Measurements from ENCODE around the gene ACP6. TPM values are rescaled to one million over a fixed set of nuclear protein-coding genes. Genes with fewer than 3 reads are reported as not detected.
A peak's percentile ranks its signal among the peaks of the same experiment; 100 is the strongest.

Gene ACP6
- total and polyA plus RNA-seq, 12 donors: 7.4 to 32.6 (median 20.6) TPM

- 78 to 100% (median 92%) methylated on average over 2 of the region's 2 CpGs for WGBS, 4 donors
- H3K27ac ChIP-seq: no peak overlapping the region
- H3K27me3 ChIP-seq: no peaks in the 10 kb centered on the region
- intact Hi-C loops (cut with DNase I): loop anchor here in 1 of 2 donors (10.0 kb wide), 1 partner anchor 46 kb away; no protein-coding TSS in a partner anchor
- H3K4me1 ChIP-seq (replicated peaks in 1 of 2): no peaks in the 10 kb centered on the region
- TF ChIP-seq POLR2A (IDR thresholded peaks at IDR 0.05) (no peak), CTCF (IDR thresholded peaks at IDR 0.05) (no peak)
- no peak for DNase-seq
- peaks cover 0 to 37% of the 10 kb centered on the region in 2 donors for H3K36me3 ChIP-seq (replicated peaks in 1 of 2)
- no peaks in the 10 kb centered on the region for H3K9me3 ChIP-seq (replicated peaks in 1 of 3)
- no peak overlapping the region for H3K4me3 ChIP-seq
Observed at GRCh38 chr1:147648933-147649332, 21.4 kb downstream of the ACP6 start.

GRCh38 chr1:147647796-147648633, 22.3 kb downstream of the ACP6 start:
- no peak overlapping the region for H3K4me3 ChIP-seq
- no peaks in the 10 kb centered on the region for H3K27me3 ChIP-seq
- H3K9me3 ChIP-seq (replicated peaks in 1 of 3): no peaks in the 10 kb centered on the region
- TF ChIP-seq CTCF (IDR thresholded peaks at IDR 0.05) (no peak), POLR2A (IDR thresholded peaks at IDR 0.05) (no peak)
- WGBS, 4 donors: 72 to 84% (median 79%) methylated on average over 12 to 13 of the region's 13 CpGs
- H3K27ac ChIP-seq: no peak overlapping the region
- DNase-seq: peak in 1 of 7 donors; percentile 13
- no peaks in the 10 kb centered on the region for H3K4me1 ChIP-seq (replicated peaks in 1 of 2)
- H3K36me3 ChIP-seq (replicated peaks in 1 of 2): peaks cover 0 to 32% of the 10 kb centered on the region in 2 donors
- intact Hi-C loops (cut with DNase I): loop anchor here in 1 of 2 donors (10.0 kb wide), 1 partner anchor 47 kb away; no protein-coding TSS in a partner anchor

GRCh38 chr1:147643974-147644373, 26.4 kb downstream of the ACP6 start:
- intact Hi-C loops (cut with DNase I): loop anchor here (5.0 to 10.0 kb wide), 5 partner anchors 51 to 248 kb away; no protein-coding TSS in a partner anchor
- H3K27ac ChIP-seq: no peak overlapping the region
- H3K4me1 ChIP-seq (replicated peaks in 1 of 2): no peaks in the 10 kb centered on the region
- no peaks in the 10 kb centered on the region for H3K9me3 ChIP-seq (replicated peaks in 1 of 3)
- H3K4me3 ChIP-seq: no peak overlapping the region
- H3K36me3 ChIP-seq (replicated peaks in 1 of 2): peaks cover 0 to 3% of the 10 kb centered on the region in 2 donors
- H3K27me3 ChIP-seq: no peaks in the 10 kb centered on the region
- WGBS, 4 donors: 93 to 99% (median 96%) methylated on average over 3 of the region's 3 CpGs
- no peak for TF ChIP-seq POLR2A (IDR thresholded peaks at IDR 0.05)
- no peak for TF ChIP-seq CTCF (IDR thresholded peaks at IDR 0.05)
- DNase-seq: no peak

- Histone ChIP-seq H3K4me1 (replicated peaks in 1 of 2) (no peaks in the 10 kb centered on the region), H3K27ac (no peak overlapping the region), H3K27me3 (no peaks in the 10 kb centered on the region), H3K9me3 (replicated peaks in 1 of 3) (no peaks in the 10 kb centered on the region), H3K36me3 (replicated peaks in 1 of 2) (no peaks in the 10 kb centered on the region), H3K4me3 (no peak overlapping the region)
- DNase-seq: peak; percentile 33 to 78 (median 61)
- whole genome bisulfite sequencing, 4 donors: 59 to 66% (median 63%) methylated on average over 17 of the region's 17 CpGs
- intact Hi-C loops (cut with DNase I): loop anchor here (5.0 to 10.0 kb wide), 5 partner anchors 50 to 250 kb away; no protein-coding TSS in a partner anchor
- TF ChIP-seq POLR2A (IDR thresholded peaks at IDR 0.05) (no peak), CTCF (IDR thresholded peaks at IDR 0.05) (peak; percentile 65 to 93 (median 78))
Observed at GRCh38 chr1:147641695-147642592, 28.4 kb downstream of the ACP6 start.
